Left lung (tissue), 10 donors: ENCODE data around the gene NKD2. TPM values are rescaled to one million over a fixed set of nuclear protein-coding genes. Genes with fewer than 3 reads are reported as not detected.

Source experiments
- ATAC-seq: fragments of 200-7000 bp; cut with Tn5 transposase; one replicate; pipeline ENCODE4 v1.9.1; 2020; ENCODE audit warnings: moderate library complexity
- DNase-seq, 4 donors: peaks; one replicate each; pipeline ENCODE4 v3.0.0-alpha.2; 2013 to 2020
- H3K27ac ChIP-seq, 2 donors: fragments of 200-600 bp; sonication (generic) in 1 of 2; one replicate each; pipeline versions ENCODE4 v1.5.0 to v1.8.0; 2020 to 2021
- H3K27me3 ChIP-seq, 2 donors: fragments of 200-600 bp; sonication (generic) in 1 of 2; one replicate each; pipeline versions ENCODE4 v1.5.0 to v1.8.0; 2020 to 2021
- H3K36me3 ChIP-seq, 2 donors: fragments of 200-600 bp; sonication (generic) in 1 of 2; one replicate each; pipeline versions ENCODE4 v1.5.0 to v1.8.0; 2020 to 2021
- H3K4me1 ChIP-seq, 2 donors: fragments of 200-600 bp; one replicate each; pipeline ENCODE4 v1.8.0; 2021
- H3K4me3 ChIP-seq, 2 donors: fragments of 200-600 bp; sonication (generic) in 1 of 2; one replicate each; pipeline versions ENCODE4 v1.5.0 to v1.8.0; 2020 to 2021; ENCODE audit warnings: mild to moderate bottlenecking in 1 of 2
- H3K9me3 ChIP-seq, 2 donors: fragments of 200-600 bp; sonication (generic) in 1 of 2; one replicate each; pipeline versions ENCODE4 v1.5.0 to v1.8.0; 2020 to 2021
- intact Hi-C, 2 donors: fragments of 100-400 bp; cut with DNase I; formaldehyde crosslinking; loops; one replicate each; pipeline versions ENCODE4 v1.11.2 to v1.14.2; 2022
- polyA plus RNA-seq, 6 donors: library from polyadenylated mRNA; unstranded; fragments of 120-200 nt; gene quantifications; one replicate each; pipeline ENCODE4 v1.2.1, GENCODE V29; 2013; ENCODE audit not compliant: insufficient read length in 6 of 6
- total RNA-seq, 2 donors: library from RNA; stranded (reverse); fragmentation: NEBNext Ultra II Directional; extraction: Animal tissue kit (Norgen Biotek cat#: 25700); gene quantifications; one replicate each; pipeline ENCODE4 v1.2.1, GENCODE V29; 2021
- TF ChIP-seq, protein P1 (sequence below), 2 donors: fragments of 200-600 bp; sonication (generic) in 1 of 2; IDR thresholded peaks; one replicate each; pipeline versions ENCODE4 v1.5.0 to v1.8.0; 2021; ENCODE audit warnings: antibody characterized with exemption in 2 of 2
- donor health status: DM: no; HTN: yes; CAD: no.
- donor health status: DM: no; HTN: no; CAD: no.

The NKD2 gene
- total and polyA plus RNA-seq, 8 donors = 6.3 to 61.5 (median 10.3) TPM

DNA sequence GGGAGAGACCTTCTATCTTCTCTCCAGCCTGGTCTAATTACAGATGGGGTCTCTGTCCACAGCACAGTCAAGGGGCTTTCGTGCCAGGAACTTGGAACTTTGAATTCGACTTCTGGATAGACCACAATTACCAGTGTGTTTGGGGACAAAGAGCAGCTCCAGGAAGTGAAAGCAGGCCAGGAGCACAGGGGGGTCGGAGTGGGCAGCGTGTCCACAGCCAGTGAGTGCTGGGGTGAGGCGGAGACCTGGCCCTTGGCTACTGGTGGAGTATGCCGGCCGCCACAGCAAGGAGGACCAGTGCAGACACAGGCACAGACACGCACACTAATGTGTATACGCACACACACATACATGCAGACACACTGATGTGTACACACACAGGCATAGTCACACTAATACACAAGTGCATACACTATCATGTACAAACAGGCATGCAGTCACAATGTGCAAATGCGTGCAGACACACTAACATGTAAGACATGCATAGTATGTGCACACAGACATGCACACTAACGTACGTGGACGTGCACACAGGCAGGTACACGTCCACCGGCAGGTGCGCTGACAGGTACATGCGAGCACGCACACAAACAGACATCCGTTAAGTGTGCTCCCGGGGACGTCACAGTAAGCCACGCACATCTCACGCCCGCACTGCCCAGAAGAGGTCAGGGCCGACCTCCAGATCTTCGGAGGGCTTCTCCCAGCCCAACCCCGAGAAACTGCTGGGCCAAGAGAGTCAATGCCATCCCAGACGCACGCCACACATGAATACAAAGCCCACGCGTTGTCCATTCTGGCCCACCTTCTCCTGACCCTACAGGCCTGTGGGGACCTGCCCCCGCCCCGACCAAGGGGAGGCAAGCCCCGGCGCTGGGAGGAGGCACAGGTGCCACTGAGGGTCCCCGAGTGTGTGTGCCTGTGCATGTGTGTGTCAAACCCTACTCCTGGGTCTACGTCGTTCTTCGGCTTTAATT, 46.5 kb downstream of the NKD2 start:
- Histone ChIP-seq H3K4me1 (no peaks in the 10 kb centered on the region), H3K4me3 (no peak overlapping the region), H3K27me3 (no peaks in the 10 kb centered on the region), H3K27ac (no peak overlapping the region), H3K9me3 (no peaks in the 10 kb centered on the region), H3K36me3 (peaks cover 0 to 98% of the 10 kb centered on the region in 2 donors)
- ATAC-seq (no peak), DNase-seq (peak in 1 of 4 donors; percentile 57)
- TF ChIP-seq, protein P1, sequence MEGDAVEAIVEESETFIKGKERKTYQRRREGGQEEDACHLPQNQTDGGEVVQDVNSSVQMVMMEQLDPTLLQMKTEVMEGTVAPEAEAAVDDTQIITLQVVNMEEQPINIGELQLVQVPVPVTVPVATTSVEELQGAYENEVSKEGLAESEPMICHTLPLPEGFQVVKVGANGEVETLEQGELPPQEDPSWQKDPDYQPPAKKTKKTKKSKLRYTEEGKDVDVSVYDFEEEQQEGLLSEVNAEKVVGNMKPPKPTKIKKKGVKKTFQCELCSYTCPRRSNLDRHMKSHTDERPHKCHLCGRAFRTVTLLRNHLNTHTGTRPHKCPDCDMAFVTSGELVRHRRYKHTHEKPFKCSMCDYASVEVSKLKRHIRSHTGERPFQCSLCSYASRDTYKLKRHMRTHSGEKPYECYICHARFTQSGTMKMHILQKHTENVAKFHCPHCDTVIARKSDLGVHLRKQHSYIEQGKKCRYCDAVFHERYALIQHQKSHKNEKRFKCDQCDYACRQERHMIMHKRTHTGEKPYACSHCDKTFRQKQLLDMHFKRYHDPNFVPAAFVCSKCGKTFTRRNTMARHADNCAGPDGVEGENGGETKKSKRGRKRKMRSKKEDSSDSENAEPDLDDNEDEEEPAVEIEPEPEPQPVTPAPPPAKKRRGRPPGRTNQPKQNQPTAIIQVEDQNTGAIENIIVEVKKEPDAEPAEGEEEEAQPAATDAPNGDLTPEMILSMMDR (IDR thresholded peaks at IDR 0.05) = no peak
- intact Hi-C loops = no loop called here

DNA sequence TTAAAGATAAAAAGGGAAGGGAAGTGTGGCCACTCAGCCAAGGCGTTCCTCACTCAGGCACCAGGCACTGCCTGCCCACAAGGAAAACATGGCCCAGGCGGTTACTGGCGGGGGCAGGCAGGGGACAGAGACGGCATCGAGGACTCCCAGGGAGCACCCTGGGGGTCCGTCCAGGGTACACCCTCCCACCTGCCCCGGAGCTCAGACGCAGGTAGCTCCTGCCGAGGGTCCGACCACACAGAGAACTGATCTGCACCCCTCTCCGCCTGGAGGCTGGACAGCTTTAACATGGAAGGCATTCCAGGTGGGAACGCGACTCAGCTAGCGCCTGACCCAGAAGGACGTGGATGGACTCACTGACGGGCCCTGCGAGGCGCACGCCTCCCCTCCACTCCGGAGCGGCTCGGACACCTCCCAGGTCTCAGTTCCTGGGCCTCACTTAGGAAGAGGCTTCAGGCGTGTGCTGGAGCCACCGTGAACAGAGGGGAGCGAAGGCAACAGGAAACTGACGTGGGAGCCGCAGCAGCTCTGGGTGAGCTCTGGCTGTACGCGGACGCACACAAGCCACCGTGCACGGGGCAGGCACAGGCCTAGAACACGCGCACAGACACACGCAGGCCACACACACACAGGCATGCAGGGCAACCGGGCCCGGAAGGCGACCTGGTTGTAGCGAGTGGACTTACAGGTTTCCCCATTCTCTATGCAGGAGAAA, 47.5 kb downstream of the NKD2 start:
- no peak overlapping the region for H3K4me3 ChIP-seq
- DNase-seq (peak in 1 of 4 donors; percentile 62), ATAC-seq (no peak)
- TF ChIP-seq, protein P1 (IDR thresholded peaks at IDR 0.05) = no peak
- H3K27me3 ChIP-seq = no peaks in the 10 kb centered on the region
- no peak overlapping the region for H3K27ac ChIP-seq
- intact Hi-C loops = no loop called here
- H3K9me3 ChIP-seq = no peaks in the 10 kb centered on the region
- no peaks in the 10 kb centered on the region for H3K4me1 ChIP-seq
- H3K36me3 ChIP-seq = peaks cover 0 to 98% of the 10 kb centered on the region in 2 donors

DNA sequence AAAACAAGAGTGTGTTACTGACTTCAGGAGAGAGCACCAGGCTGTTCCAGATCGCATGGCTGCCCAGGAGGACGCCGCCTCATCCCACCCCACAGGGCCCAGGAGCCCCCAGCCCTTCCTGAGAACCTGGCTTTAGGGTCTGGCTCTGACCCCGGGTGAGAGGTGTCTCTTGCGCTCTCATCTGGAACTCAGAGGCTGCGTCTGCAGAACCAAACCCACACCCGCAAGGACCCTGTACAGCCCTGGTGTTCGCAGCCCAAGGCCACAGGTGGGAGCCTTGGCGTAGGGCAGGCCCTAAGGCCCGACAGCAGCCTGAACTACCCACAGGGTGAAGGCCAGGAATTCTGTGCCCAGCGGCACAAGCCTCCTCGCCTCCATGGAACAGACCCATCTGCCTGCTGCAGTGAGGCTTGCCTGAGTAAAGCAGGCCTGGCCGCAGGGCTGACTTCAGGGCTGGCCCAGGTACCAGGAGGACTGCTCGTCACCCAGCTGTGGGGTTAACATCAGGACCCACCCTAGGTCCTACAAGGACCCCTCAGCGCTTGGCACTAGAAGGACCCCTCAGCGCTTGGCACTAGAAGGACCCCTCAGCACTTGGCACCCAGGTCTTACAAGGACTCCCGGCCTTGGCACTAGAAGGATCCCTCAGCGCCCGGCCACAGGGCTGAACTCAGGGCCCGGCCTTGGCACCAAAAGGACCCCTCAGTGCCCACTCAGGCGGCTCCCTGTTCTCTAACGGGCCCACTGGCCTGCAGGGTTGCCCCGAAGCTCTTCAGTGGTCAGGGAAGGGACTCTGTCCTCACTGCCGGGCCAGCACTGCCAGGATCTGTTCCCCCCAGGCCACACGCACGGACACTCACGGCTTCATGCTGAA, 48.2 kb downstream of the NKD2 start:
- H3K27me3 ChIP-seq = no peaks in the 10 kb centered on the region
- no peaks in the 10 kb centered on the region for H3K9me3 ChIP-seq
- no peak overlapping the region for H3K4me3 ChIP-seq
- intact Hi-C loops = no loop called here
- DNase-seq (peak in 1 of 4 donors; percentile 60), ATAC-seq (no peak)
- H3K4me1 ChIP-seq = no peaks in the 10 kb centered on the region
- peaks cover 0 to 96% of the 10 kb centered on the region in 2 donors for H3K36me3 ChIP-seq
- TF ChIP-seq, protein P1 (IDR thresholded peaks at IDR 0.05) = no peak
- H3K27ac ChIP-seq = no peak overlapping the region

DNA sequence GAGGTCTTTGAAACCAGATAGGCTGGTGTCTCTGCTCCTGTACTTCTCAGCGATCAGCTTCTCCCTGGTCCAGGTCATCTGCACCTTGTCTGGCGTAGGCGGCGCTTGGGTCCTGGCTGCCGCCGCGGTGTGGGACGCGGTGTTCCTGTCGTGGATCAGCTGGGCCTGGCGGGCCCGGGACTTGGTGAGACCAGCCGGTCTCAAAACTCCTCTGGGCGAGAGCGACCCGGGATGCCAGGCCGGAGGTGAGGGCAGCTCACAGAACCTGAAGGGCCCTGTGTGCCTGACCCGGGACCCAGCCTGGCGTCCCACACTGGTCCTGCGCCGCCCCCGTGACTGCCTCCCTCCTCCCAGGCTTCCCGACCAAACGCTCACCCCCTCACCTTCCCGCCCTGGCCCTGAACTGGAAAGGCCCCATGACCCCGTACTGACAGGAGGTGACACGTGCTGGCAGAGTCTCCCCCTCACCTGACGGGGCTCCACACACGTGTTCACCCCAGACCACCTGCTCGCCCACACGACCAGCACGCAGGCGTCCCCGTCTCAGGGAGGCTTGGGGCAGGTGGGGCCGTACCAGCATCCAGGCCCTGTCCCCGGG, 49.0 kb downstream of the NKD2 start:
- no peak for ATAC-seq
- H3K36me3 ChIP-seq = peaks cover 0 to 96% of the 10 kb centered on the region in 2 donors

More for the DNA sequence above, 49.0 kb downstream of the NKD2 start:
- Histone ChIP-seq H3K4me3 (no peak overlapping the region), H3K27me3 (no peaks in the 10 kb centered on the region), H3K9me3 (no peaks in the 10 kb centered on the region), H3K27ac (no peak overlapping the region), H3K4me1 (no peaks in the 10 kb centered on the region)
- intact Hi-C loops = no loop called here
- DNase-seq = peak in 1 of 4 donors; percentile 80
- TF ChIP-seq, protein P1 (IDR thresholded peaks at IDR 0.05) = no peak
